HG03571 (cell line): ENCODE measurements around the gene CRISP1.
"Not testable (repeated sequence)": the region's sequence is repeated elsewhere in the genome, so short reads cannot be mapped to it uniquely, and the experiment has no call there.

Experiments used
- ATAC-seq: cut with Tn5 transposase; IDR thresholded peaks from one replicate; pipeline ENCODE4 v1.9.1; 2021; ENCODE audit not compliant: unreplicated experiment

Gene CRISP1

DNA sequence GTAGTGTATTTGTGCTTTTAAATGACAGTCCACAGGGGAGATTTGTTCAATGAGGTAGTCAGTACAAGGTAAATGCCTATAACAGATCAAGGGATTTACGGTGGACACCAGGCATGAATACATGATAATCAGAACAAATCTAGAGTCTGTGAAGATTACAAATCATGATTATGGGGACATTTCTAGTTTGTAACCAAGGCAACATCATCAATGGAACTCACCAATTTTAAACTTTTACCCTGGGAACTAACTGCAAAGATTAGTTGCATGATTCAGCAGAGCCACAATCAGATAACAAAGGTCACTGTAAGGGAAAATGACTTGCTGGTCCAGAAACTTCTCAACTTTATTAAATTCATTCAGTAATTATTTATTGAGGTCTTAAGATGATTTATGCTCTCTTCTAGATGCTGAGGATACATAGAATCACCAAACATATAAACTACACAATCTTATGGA lies at the start of gene CRISP1:
Gene CRISP1 (minus strand): TSS at position 51 of the 459 bp plus-strand sequence. CDS start 9,135 bp downstream, outside the sequence.
- ATAC-seq = no peak

DNA sequence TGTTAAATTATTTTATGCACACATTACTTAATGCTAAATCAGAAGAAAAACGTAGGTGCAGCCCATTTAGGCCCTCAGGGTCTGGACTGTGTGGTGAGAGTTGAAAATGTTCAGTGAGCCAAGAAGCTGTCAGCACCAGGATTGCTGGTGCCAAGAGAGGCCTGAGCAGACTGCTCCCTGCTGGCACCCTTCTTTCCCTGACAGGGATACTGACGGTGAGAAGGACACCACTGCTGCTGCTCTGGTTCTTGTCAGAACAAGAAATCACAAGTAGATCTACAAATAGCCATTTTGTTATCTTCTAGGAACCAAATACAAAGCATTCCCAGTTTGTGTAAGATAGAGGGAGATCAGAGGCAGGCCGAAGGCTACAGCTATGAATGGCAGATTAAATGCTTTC lies 48.7 kb upstream of the CRISP1 start:
- no peak for ATAC-seq

DNA sequence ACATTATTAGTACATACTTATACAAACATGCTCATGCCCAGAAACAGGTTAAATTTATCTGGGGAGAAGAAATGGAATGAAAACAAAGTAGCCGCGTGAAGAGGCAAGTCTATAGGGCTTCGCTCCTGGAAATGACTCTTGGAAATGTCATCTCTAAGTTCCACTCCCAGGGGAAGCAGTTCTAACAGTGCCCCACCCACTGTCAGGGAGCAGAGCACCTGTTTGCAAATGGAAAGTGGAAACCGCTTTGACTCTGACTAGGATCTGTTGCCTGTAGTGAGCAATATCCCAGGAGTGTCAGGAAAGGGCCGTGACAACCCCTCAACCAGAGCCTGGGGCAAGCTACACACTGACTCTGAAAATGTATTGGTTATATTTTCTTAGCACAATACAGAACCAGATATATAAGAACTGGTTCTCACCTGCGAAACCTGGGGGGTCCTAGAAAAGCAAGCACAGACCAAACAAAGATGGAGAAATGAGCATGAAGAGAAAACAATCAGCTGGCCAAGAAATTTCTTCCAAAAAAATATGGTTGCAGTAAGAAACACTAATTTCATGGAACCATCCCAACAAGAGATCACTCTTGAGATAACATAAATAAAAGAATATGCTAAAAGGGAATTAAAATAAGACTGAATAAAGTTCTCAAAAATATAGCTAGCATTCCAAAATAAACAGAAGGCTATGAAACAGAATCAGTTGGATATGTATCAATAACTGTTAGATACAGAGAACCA lies 47.5 kb upstream of the CRISP1 start:
- ATAC-seq = no peak

DNA sequence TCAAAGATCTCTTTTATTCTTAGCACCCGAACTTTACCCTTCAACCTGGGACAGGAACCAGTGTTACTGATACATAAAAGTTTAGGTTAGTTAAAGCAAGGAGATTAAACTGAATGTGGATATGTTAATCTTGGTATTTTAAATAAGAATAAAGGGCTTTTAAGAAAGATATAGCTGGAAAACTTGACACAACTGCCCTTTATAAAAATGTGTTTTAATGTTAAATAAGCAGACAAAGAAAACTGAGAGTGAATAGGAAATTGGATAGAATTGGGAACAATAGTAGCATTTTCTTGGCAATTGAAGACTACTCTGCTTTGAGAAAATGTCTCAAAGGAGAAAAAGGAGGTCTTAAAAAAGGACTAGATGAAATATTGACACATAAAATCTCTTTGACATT lies 45.9 kb upstream of the CRISP1 start:
- no peak for ATAC-seq

GRCh38 chr6:49911252-49911651 lies 44.9 kb upstream of the CRISP1 start:
- no peak for ATAC-seq

DNA sequence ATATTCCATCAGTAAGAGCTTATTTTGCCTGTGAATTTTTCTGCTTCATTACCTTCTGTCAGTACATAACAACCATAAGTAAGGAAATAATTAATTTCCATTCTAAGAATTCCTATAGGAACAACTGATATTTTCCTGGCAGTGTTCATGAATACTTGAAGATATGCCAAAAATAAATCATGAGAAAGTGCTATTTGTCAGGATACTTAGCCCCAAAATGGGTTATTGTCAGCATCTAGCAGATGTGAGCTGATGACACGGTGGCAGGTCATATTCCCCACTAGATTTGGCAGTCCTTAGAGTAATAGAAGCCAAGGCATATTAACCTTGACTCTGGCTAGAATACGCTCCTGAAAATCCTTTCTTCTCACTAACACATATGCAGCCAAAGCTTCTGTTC lies 43.2 kb upstream of the CRISP1 start:
- no peak for ATAC-seq

DNA sequence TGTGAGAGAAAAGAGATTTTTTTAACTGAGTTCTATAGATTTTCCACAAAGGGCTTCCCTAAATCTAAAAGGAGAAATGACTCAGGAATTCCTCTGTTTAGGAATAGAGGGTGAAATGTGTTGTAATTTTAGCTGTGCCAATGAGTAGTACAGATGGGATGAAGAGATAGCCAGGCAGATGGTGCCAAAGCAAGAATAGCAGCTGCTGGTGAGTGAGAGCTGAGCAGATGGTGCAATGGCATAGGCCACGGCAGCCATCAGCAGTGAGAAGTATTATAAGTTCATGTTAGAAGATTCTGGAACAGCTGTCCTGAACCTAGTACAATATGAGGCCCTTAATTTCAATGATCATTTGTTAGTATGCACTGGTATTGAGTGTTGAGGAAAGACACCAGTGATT lies 40.2 kb upstream of the CRISP1 start:
- ATAC-seq = no peak

DNA sequence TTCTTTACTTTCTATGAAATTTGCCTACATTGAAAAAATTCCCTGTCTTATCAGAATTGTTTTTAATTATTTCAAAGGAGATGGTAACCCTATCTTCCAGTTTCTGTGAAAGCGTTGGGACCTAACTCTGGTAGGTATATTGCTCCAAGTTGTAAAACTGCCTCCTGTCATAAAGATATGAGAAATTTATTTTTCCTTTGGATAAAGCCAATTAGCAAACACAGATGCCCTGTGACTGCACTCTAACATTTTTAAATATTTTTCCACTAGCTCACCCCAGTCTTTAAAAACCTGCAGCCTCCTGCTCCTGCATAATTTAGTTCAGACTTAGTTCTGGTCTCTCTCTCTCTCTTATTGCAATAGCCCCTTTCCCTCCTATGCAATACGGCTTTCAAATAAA lies 39.0 kb upstream of the CRISP1 start:
- no peak for ATAC-seq

GRCh38 chr6:49902856-49903255 lies 36.5 kb upstream of the CRISP1 start:
- ATAC-seq = no peak

GRCh38 chr6:49898904-49899566 lies 32.7 kb upstream of the CRISP1 start:
- no peak for ATAC-seq

DNA sequence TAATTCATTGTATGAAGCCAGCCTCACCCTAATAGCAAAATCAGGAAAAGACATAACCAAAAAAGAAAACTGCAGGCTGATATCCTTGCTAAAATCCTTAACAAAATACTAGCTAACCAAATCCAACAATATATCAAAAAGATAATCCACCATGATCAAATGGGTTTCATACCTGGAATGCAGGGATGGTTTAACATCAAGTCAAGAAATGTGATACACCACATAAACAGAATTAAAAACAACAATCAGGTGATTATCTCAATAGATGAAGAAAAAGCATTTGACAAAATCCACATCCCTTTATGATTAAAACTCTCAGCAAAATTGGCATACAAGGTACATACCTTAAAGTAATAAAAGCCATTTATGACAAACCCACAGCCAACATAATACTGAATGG lies 29.2 kb upstream of the CRISP1 start:
- not testable (repeated sequence) for ATAC-seq

DNA sequence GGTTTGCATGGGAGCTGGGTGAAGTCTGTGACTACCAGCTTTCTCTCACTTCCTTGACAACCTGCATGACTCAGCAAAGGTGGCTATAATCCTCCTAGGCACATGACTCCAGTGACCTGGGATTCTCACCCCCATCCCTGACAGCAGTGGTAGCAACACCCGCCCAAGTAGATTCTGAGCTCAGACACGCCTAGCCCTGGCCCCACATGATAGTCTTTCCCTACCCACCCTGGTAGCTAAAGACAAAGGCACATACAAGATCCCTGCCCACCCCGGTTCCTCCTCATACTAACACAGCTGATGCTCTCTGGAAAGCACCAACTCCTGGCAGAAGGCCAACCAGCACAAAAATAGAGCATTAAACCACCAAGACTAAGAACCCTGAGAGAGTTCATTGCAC lies 25.9 kb upstream of the CRISP1 start:
- ATAC-seq = no peak

GRCh38 chr6:49890988-49891387 lies 24.7 kb upstream of the CRISP1 start:
- ATAC-seq = no peak

- ATAC-seq = no peak
These were observed 22.6 kb upstream of the CRISP1 start for GRCh38 chr6:49888742-49889431.

DNA sequence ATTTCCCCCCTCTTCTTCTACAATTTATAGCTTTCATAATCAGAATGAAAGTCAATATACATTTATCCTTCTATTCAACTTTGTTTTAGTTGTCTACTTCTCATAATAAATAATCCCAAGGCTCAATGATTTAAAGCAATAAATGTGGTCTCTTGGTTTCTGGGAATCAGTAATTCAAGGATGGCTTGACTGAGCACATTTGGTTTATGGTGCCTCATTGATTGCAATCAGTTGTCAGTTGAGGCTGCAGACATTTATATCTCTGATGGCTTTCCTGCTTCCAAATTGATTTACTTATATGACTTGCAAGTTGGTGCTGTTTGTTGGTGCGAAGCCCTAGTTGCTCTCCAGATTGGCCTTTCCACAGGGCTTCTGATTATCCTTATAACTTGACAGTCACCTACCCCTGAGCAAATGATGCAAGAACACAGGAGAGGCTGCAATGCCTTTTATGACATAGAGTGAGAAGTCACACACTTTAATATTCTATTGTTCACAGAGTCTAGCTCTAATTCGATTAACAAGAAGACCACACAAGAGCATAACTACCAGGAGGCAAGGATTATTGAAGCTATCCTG lies 2.7 kb upstream of the CRISP1 start:
- ATAC-seq = no peak

DNA sequence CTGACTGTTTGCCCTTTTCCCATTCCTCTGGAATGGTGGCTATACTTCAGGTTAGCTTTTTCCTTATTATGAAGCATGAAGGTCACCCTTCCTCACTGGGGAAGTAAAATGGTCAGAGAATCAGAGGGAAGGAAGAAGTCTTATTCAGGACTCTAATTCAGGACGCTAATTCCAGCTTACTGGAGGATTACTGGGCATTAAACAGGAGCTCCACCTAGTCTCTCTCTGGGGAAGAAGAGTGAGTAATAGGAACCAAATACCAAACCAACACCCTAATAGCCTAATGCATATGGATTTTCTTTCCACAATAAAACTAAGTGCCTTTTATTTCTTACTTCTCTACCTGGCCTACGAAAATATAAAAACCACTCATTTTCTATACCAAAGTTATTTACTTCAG lies 10.1 kb downstream of the CRISP1 start:
- no peak for ATAC-seq

GRCh38 chr6:49855221-49855620 lies 11.1 kb downstream of the CRISP1 start:
- no peak for ATAC-seq

DNA sequence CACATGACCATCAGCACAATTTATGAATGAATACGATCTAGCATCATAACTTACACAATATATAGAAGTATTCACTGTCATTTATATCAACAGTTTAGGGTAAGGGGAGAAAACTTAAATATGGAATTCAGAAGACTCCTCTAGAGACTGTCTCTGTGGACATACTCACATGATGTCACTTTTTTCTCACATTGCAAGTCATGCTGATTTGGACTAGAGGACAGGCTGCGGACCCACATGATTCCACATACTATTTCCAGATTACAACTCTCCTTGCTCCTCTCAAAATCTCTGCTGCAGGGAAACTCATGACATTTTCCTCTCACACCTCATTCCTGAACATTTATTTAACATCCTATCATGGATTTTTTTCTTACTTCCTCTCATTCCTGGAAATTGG lies 13.4 kb downstream of the CRISP1 start:
- no peak for ATAC-seq

DNA sequence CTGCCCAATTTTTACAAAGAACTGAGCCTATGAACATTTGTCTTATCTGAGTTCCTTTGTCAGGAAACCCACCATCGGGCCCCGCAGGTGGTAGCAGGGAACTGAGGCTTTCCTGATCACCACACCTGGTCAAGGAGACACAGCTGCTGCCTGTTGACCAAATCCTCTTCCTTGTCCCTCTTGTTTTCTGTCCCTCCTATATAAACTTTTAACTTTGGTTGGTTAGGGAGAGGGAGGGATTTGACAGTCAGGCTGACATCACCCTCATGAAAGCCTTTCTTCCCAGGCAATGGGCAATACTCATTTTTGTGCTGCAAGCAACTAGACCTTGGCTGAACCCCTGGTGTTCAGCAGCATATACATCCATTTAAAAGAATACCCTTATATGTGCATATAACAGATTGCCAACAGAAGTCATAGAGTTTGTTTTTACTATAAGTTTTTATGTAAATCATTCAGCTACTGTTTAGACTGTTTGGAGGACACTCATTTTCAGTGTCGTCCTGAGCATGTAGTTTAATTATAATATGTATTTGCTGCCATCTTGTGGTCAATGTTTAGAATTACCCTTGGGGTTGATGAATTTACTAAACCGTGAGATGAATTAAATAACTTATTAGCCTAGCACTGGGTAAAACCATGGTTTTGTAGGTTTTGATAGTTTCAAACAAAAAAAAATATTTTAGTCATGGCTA lies 17.0 kb downstream of the CRISP1 start:
- peak; percentile 91 for ATAC-seq

GRCh38 chr6:49847673-49848072 lies 18.7 kb downstream of the CRISP1 start:
- no peak for ATAC-seq

GRCh38 chr6:49847014-49847413 lies 19.3 kb downstream of the CRISP1 start:
- no peak for ATAC-seq
